H1 (cell line): ENCODE data around the gene LYPD3. TPM values are rescaled to one million over a fixed set of nuclear protein-coding genes. Genes with fewer than 3 reads are reported as not detected.

ENCODE experiments used
- CTCF ChIA-PET: fragments of 300-600 bp; sonication (Branson Sonifier 250); formaldehyde crosslinking; loops from one replicate; lab custom pipeline; 2021; ENCODE audit not compliant: partially characterized antibody; lab: Charles Lee
- POLR2A ChIA-PET: fragments of 300-600 bp; sonication (Branson Sonifier 250); formaldehyde crosslinking; loops from one replicate; lab custom pipeline; 2021; ENCODE audit warnings: inconsistent platforms; ENCODE audit not compliant: partially characterized antibody; lab: Charles Lee
- DNase-seq, 2 experiments: peaks; one replicate each; pipeline versions ENCODE4 v3.0.0 to v3.0.0-alpha.2; 2010 to 2022; ENCODE audit warnings: low spot score in 2 of 2, low read depth in 1 of 2, mixed read lengths in 1 of 2
- FAIRE-seq: peaks from 2 replicates; lab custom pipeline; 2011; peaks lifted over from hg19 to GRCh38; lab: Jason Lieb, UNC
- H2AFZ ChIP-seq: 2 replicates; pipeline ENCODE4 v1.8.1; 2012; ENCODE audit warnings: low read length, inconsistent platforms
- H2AK5ac ChIP-seq: 2 replicates; pipeline ENCODE4 v1.6.1; 2013; ENCODE audit warnings: low read depth, low read length
- H2BK120ac ChIP-seq: replicated peaks from 2 replicates; pipeline ENCODE3; 2013; ENCODE audit warnings: low read depth, low read length, inconsistent platforms
- H2BK12ac ChIP-seq: 2 replicates; pipeline ENCODE4 v1.6.1; 2013; ENCODE audit warnings: low read depth, low read length
- H2BK15ac ChIP-seq: 2 replicates; pipeline ENCODE4 v1.6.1; 2013; ENCODE audit warnings: low read length
- H2BK20ac ChIP-seq: 2 replicates; pipeline ENCODE4 v1.6.1; 2013; ENCODE audit warnings: low read length
- H2BK5ac ChIP-seq: 2 replicates; pipeline ENCODE4 v1.6.1; 2013; ENCODE audit warnings: low read depth, low read length
- H3K14ac ChIP-seq: 2 replicates; pipeline ENCODE4 v1.6.1; 2013; ENCODE audit warnings: inconsistent platforms; ENCODE audit not compliant: insufficient read length
- H3K18ac ChIP-seq: 2 replicates; pipeline ENCODE4 v1.6.1; 2013; ENCODE audit warnings: low read length; ENCODE audit errors: extremely low read depth
- H3K23ac ChIP-seq: 2 replicates; pipeline ENCODE4 v1.6.1; 2013; ENCODE audit warnings: inconsistent platforms; ENCODE audit not compliant: insufficient read length
- H3K23me2 ChIP-seq: 2 replicates; pipeline ENCODE4 v1.6.1; 2013; ENCODE audit warnings: low read depth, low read length
- H3K27ac ChIP-seq: 2 replicates; pipeline ENCODE4 v1.6.1; 2011; ENCODE audit warnings: low read depth, low read length, inconsistent platforms
- H3K27me3 ChIP-seq, 4 experiments: replicated peaks in 1 of 4; 1 replicate in 1 of 4; 2 replicates in 3 of 4; pipeline versions ENCODE4 v1.6.1 to v1.8.1; 2011 to 2013; ENCODE audit warnings: low read length in 3 of 4, mild to moderate bottlenecking in 3 of 4, inconsistent platforms in 2 of 4, mixed read lengths in 2 of 4, moderate library complexity in 1 of 4; ENCODE audit not compliant: control insufficient read depth in 3 of 4, insufficient read depth in 3 of 4; ENCODE audit errors: extremely low read depth in 1 of 4
- H3K36me3 ChIP-seq, 4 experiments: 2 replicates each; pipeline versions ENCODE4 v1.6.1 to v1.8.1; 2011 to 2013; ENCODE audit warnings: mild to moderate bottlenecking in 4 of 4, low read length in 3 of 4, moderate library complexity in 2 of 4, control low read depth in 1 of 4, inconsistent platforms in 1 of 4; ENCODE audit not compliant: insufficient read depth in 4 of 4, control insufficient read depth in 2 of 4
- H3K4ac ChIP-seq: replicated peaks from 2 replicates; pipeline ENCODE3; 2013; ENCODE audit warnings: low read length, low read depth, mixed read lengths, inconsistent platforms; ENCODE audit not compliant: insufficient read length
- H3K4me1 ChIP-seq, 4 experiments: replicated peaks in 1 of 4; 1 replicate in 1 of 4; 2 replicates in 3 of 4; pipeline versions ENCODE4 v1.6.1 to v1.8.1; 2011 to 2013; ENCODE audit warnings: low read length in 3 of 4, inconsistent platforms in 2 of 4, mixed read lengths in 1 of 4; ENCODE audit not compliant: insufficient read depth in 4 of 4, control insufficient read depth in 3 of 4
- H3K4me2 ChIP-seq, 2 experiments: 2 replicates each; pipeline versions ENCODE4 v1.6.1 to v1.8.1; 2011 to 2013; ENCODE audit warnings: low read depth in 2 of 2, low read length in 2 of 2, control low read depth in 1 of 2, inconsistent platforms in 1 of 2, mild to moderate bottlenecking in 1 of 2; ENCODE audit not compliant: insufficient read depth in 1 of 2
- H3K4me3 ChIP-seq, 4 experiments: fragments of 200-600, 300-600 bp in 1 of 4; sonication (generic), shearing (Covaris generic), sonication (Bioruptor Twin) in 1 of 4; 2 replicates each; pipeline versions ENCODE4 v1.5.1 to v1.8.1; 2011 to 2016; ENCODE audit warnings: low read length in 4 of 4, low read depth in 3 of 4, control low read depth in 2 of 4, inconsistent platforms in 2 of 4, mild to moderate bottlenecking in 2 of 4, mixed read lengths in 1 of 4, moderate library complexity in 1 of 4; ENCODE audit not compliant: insufficient read depth in 2 of 4; ENCODE audit errors: extremely low read depth in 1 of 4
- H3K56ac ChIP-seq: replicated peaks from 2 replicates; pipeline ENCODE3; 2013; ENCODE audit warnings: low read depth, mild to moderate bottlenecking, mixed read lengths, low read length, inconsistent platforms; ENCODE audit not compliant: insufficient read length
- H3K79me1 ChIP-seq: 2 replicates; pipeline ENCODE4 v1.6.1; 2013; ENCODE audit warnings: low read depth, low read length, control low read depth
- H3K79me2 ChIP-seq, 2 experiments: 2 replicates each; pipeline versions ENCODE4 v1.6.1 to v1.8.1; 2012 to 2013; ENCODE audit warnings: low read length in 2 of 2, mild to moderate bottlenecking in 2 of 2, inconsistent platforms in 1 of 2; ENCODE audit not compliant: insufficient read depth in 2 of 2, control insufficient read depth in 1 of 2
- H3K9ac ChIP-seq, 4 experiments: replicated peaks in 1 of 4; 1 replicate in 1 of 4; 2 replicates in 3 of 4; pipeline versions ENCODE4 v1.6.1 to v1.8.1; 2011 to 2013; ENCODE audit warnings: low read depth in 3 of 4, low read length in 3 of 4, control low read depth in 2 of 4, mild to moderate bottlenecking in 2 of 4, moderate library complexity in 2 of 4, inconsistent platforms in 1 of 4; ENCODE audit errors: extremely low read depth in 1 of 4
- H3K9me3 ChIP-seq, 2 experiments: 2 replicates each; pipeline versions ENCODE4 v1.6.1 to v1.8.1; 2012 to 2013; ENCODE audit warnings: mild to moderate bottlenecking in 2 of 2, moderate library complexity in 2 of 2, control low read depth in 1 of 2, inconsistent platforms in 1 of 2, low read depth in 1 of 2, low read length in 1 of 2, mixed read lengths in 1 of 2; ENCODE audit not compliant: insufficient read depth in 2 of 2
- H4K20me1 ChIP-seq, 2 experiments: replicated peaks in 1 of 2; 2 replicates each; pipeline versions ENCODE3 to v1.8.1; 2011 to 2013; ENCODE audit warnings: inconsistent platforms in 2 of 2, low read length in 2 of 2, mild to moderate bottlenecking in 1 of 2; ENCODE audit not compliant: insufficient read depth in 2 of 2, control insufficient read depth in 1 of 2
- H4K5ac ChIP-seq: 2 replicates; pipeline ENCODE4 v1.6.1; 2013; ENCODE audit warnings: low read length, low read depth, mixed read lengths, inconsistent platforms; ENCODE audit not compliant: insufficient read length
- H4K8ac ChIP-seq: 2 replicates; pipeline ENCODE4 v1.8.0; 2013; ENCODE audit warnings: mild to moderate bottlenecking, moderate library complexity, low read length, inconsistent platforms; ENCODE audit not compliant: insufficient read depth; ENCODE audit errors: extremely low read depth
- H4K91ac ChIP-seq: replicated peaks from 2 replicates; pipeline ENCODE3; 2013; ENCODE audit warnings: low read length, mixed read lengths, inconsistent platforms; ENCODE audit not compliant: insufficient read length
- MAX ChIP-seq: IDR thresholded peaks from 2 replicates; pipeline ENCODE4 v1.6.1; 2012; ENCODE audit warnings: inconsistent platforms
- WGBS, 2 experiments: shearing (Covaris generic) in 1 of 2; methylation state at CpG; one replicate each; pipeline versions ENCODE4 v1.1.6 to v1.1.7; 2013 to 2015; ENCODE audit warnings: low lambda C conversion rate in 2 of 2, mixed read lengths in 2 of 2, inconsistent platforms in 1 of 2, low coverage in 1 of 2, missing lambda C conversion rate in 1 of 2; ENCODE audit not compliant: insufficient replicate concordance in 2 of 2, insufficient coverage in 1 of 2, insufficient read length in 1 of 2; ENCODE audit errors: extremely low coverage in 1 of 2, missing lambda C conversion rate in 1 of 2; 5-methylcytosine and 5-hydroxymethylcytosine counted together
- polyA plus RNA-seq, 7 experiments: library from polyadenylated mRNA; depleted of rRNA in 3 of 7; stranded (reverse) in 5 of 7; unstranded in 2 of 7; fragments of >200 nt in 5 of 7; fragments of 200-250 nt in 2 of 7; gene quantifications; 1 replicate in 5 of 7; 2 replicates in 1 of 7; 4 replicates in 1 of 7; pipeline versions ENCODE4 v1.2.1 to v1.2.3, GENCODE V29; 2011 to 2013; ENCODE audit warnings: missing spikeins in 2 of 7, mixed read lengths in 2 of 7
- total RNA-seq: library from RNA; stranded (reverse); fragmentation: NEBNext Ultra II Directional; extraction: Animal tissue kit (Norgen Biotek cat#: 25700); gene quantifications from 2 replicates; pipeline ENCODE4 v1.2.1, GENCODE V29; 2021

The LYPD3 gene
- total and polyA plus RNA-seq, 2 of the 8 experiments (the other 6 are each of a cell fraction or from before 2014, with no cell fraction given), result 4.1 to 16.4 TPM

DNA sequence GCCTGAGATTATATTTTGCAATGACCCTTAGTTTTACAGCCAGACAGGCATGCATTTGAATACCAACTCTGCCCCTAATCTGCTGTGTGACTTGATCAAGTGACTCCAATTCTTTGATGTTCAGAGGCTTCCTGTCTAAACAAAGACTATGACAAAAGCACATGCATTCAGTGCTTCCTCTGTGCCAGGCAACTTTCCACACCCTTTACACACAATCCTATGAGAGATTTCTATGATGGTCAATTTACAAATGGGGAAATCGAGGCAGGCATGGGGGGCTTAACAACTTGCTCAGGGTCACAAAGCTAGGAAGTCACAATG, 3.7 kb upstream of the LYPD3 start:
- Histone ChIP-seq H3K4me3 (no peak overlapping the region), H3K9me3 (no peaks in the 10 kb centered on the region), H3K4ac (no peak overlapping the region), H4K91ac (no peak overlapping the region), H2BK15ac (no peak overlapping the region), H3K9ac (no peak overlapping the region), H2BK20ac (no peak overlapping the region), H3K4me2 (no peak overlapping the region), H3K27me3 (peaks cover 0 to 17% (median 14%) of the 10 kb centered on the region in 4 experiments; a peak in 6 of 7 replicates), H3K23me2 (peaks cover 5% of the 10 kb centered on the region; the same call in 1 of the 2 replicates), H3K79me1 (no peaks in the 10 kb centered on the region), H2BK120ac (no peak overlapping the region), H2BK12ac (no peak overlapping the region), H3K27ac (no peak overlapping the region), H3K4me1 (peaks cover 0 to 8% (median 2%) of the 10 kb centered on the region in 4 experiments; a peak in 4 of 7 replicates), H3K18ac (no peak overlapping the region), H3K14ac (no peak overlapping the region), H3K79me2 (no peaks in the 10 kb centered on the region), H2AFZ (no peak overlapping the region), H4K8ac (no peak overlapping the region), H4K5ac (no peak overlapping the region), H2AK5ac (no peak overlapping the region), H3K23ac (no peak overlapping the region), H3K36me3 (no peaks in the 10 kb centered on the region), H4K20me1 (no peaks in the 10 kb centered on the region), H2BK5ac (no peak overlapping the region), H3K56ac (no peak overlapping the region)
- CTCF ChIA-PET, result no interaction called here
- POLR2A ChIA-PET, result no interaction called here
- DNase-seq, result no peak
- FAIRE-seq, result no peak
- WGBS, 2 experiments, result 87% methylated on average over 1 of the region's 1 CpG; no CpG with 5 or more reads in 1 of the 2 experiments
- TF ChIP-seq MAX, result no peak
